ENCODE measurements around the gene ZBTB20.

- TF ChIP-seq EZH2 (IDR thresholded peaks at IDR 0.05; ENCODE audit: low read depth) (no peak), CTCF (conservative IDR thresholded peaks at IDR 0.05) (no peak)
Observed at GRCh38 chr3:114848643-114849350, 298.3 kb downstream of the ZBTB20 start.

All from PC-9 (cell line).